Endometrial microvascular endothelial cells (primary cell): Measurements from ENCODE around the gene ZFP64. TPM values are rescaled to one million over a fixed set of nuclear protein-coding genes. Genes with fewer than 3 reads are reported as not detected.

Experiments used
- in situ Hi-C: cut with HindIII; loops from 2 replicates; pipeline ENCODE4 v1.10.0; 2017; ENCODE audit warnings: low sequenced_read_pairs, low pct_unique_long_range_greater_than_20kb; ENCODE audit errors: inconsistent ontology term
- total RNA-seq: library from RNA; depleted of rRNA; stranded (reverse); fragments of >200 nt; gene quantifications from one replicate; pipeline ENCODE4 v1.2.3, GENCODE V29; 2015; ENCODE audit errors: inconsistent ontology term

Gene ZFP64
- total RNA-seq, 1 donor from 2014 or later = 35.7 TPM

DNA sequence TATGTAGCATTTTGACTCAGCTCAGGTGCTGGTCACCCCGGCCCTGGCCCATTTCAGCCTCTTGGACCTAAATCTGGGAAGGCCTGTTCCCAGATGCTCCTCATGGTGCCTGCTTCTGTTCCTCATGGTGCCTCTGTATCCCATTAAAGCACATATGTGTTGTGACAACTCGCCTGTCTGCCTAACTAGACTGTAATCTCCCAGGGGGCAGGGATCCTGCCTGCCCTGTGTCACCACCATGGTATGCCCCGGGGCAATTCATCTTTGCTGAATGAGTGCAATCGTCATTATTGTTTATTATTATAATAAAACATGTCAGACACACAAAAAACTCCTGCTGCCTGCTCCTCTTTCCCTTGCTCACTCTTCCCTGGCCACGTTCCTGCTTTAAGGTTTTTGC, 62.0 kb downstream of the ZFP64 start:
- in situ Hi-C loops = no loop called here

DNA sequence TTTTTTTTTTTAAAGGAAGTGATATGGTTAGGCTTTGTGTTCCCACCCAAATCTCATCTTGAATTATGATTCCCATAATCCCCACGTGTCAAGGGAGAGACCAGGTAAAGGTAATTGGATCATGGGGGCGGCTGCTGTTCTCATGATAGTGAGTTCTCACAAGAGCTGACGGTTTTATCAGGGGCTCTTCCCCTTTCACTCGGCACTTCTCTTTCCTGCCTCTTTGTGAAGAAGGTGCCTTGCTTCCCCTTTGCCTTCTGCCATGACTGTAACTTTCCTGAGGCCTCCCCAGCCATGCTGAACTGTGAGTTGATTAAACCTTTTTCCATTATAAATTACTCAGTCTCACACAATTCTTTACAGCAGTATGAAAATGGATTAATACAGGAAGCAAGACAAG, 64.3 kb downstream of the ZFP64 start:
- in situ Hi-C loops = no loop called here

DNA sequence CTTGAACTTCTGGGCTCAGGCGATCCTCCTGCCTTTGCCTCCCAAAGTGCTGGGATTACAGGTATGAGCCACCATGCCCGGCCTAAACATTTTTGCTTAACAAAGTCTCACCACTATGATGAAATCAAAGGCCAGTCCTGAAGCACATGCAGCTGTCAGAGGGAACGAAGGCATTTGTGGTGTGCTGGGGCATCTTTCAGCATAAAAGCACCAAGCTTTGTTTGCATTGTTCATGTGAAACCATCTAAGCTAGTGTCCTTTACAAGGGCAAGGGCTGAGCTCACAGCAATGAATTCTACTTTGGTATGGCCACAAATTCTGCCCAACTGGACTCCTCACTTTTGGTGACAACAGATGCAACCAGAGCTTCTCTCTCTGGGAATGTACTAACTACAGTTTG, 66.8 kb downstream of the ZFP64 start:
- in situ Hi-C loops = no loop called here

DNA sequence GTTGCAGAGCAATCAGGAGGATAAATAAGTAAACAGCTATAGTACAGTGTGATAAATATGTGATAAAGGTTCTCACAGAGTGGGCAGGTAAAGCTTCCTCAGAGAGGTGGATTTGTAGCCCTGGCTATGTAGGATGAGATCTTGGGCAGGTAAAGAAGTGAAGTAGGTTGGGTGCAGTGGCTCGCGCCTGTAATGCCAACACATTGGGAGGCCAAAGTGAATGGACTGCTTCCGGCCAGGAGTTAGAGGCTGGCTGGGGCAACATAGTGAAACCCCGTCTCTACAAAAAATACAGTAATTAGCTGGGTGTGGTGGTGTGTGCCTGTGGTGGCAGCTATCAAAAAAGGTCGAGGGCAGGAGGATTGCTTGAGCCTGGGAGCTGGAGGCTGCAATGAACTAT, 72.9 kb downstream of the ZFP64 start:
- in situ Hi-C loops = no loop called here

DNA sequence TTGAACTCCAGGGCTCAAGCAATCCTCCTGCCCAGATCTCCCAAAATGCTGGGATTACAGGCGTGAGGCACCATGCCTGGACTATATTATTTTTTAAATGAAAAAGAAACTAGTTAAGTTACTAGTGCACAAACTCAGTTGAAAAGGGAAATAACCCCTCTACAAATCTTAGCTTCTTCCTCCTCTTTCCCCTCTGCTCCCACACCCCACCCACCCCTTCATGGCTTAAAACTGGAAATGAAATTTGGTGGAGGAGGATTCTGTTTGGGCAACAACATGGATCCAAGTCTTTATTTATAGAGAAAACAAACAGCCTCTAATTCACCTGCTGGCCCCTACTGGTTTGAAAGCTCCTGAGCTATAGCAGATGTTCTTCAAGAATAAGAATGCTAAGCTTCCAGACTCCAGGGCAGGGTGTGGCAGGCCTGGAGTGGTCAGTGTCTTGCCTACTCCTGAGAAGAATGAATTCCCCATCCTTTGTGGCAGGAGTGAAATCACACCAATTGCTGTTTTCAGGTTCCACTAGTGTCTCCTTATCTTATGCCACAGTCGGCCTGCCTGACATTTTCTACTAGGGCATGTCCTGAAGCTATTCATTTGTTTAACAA, 73.5 kb downstream of the ZFP64 start:
- in situ Hi-C loops = no loop called here

DNA sequence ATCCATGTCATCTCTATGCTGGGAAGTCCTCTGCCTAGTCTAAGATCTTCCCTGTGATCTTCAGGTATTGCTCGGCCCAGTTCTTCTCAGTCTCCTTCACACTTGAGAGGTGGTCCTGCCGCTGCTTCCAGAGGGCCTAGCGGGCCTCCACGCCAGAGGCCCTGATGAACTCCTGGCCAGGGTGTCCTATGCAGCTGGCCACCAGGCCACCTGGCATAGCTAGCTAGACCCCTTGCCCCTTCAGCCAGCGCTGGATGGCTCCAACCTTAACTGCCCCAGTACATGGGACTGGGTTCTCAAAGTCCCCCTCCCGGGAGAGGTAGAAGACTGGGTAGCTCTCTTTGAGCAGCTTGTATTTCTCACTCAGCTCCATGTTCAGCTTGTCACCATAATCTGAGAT, 81.1 kb downstream of the ZFP64 start:
- in situ Hi-C loops = no loop called here

DNA sequence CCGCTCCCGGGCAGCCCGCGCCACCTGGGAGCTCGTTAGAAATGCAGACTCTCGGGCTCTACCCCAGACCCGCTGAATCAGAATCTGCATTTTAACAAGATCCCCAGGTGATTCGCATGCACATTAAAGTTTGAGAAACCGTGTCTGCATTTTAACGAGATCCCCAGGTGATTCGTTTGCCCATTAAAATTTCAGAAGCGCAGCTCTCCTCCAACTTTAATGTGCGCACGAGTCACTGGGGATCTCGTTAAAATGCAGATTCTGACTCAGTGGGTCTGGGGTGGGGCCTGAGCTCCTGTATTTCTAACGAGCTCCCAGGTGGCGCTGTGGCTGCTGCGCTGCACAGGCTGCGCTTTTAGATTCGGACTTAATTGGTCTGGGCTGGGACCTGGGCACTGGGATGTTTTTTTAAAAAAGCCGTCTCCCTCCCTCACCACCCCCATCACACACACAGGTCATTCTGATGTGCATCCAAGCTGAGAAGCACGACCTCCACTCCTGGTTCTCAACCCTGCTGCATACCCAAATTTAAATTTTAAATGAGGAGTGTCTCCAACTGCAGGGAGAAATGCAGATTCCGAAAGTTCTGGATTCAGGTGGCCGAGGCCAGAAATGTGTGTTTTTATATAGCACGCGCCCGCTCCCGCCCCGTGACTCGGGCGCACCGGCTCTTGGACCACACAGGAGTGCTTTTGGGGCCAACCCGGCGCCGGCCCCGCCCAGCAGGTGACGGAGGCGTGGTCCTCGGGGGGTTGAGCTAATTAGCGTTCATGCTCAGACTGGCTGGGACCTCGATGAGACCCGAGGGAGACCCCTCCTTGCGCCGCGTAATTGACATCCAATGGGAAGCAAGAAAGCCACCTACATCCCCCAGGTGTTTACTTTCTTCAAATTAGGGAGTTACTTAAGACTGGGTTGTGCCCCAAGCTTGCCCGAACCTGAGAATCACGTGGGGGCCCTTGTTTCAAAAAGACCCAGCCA, 85.8 kb downstream of the ZFP64 start:
- in situ Hi-C loops = no loop called here

DNA sequence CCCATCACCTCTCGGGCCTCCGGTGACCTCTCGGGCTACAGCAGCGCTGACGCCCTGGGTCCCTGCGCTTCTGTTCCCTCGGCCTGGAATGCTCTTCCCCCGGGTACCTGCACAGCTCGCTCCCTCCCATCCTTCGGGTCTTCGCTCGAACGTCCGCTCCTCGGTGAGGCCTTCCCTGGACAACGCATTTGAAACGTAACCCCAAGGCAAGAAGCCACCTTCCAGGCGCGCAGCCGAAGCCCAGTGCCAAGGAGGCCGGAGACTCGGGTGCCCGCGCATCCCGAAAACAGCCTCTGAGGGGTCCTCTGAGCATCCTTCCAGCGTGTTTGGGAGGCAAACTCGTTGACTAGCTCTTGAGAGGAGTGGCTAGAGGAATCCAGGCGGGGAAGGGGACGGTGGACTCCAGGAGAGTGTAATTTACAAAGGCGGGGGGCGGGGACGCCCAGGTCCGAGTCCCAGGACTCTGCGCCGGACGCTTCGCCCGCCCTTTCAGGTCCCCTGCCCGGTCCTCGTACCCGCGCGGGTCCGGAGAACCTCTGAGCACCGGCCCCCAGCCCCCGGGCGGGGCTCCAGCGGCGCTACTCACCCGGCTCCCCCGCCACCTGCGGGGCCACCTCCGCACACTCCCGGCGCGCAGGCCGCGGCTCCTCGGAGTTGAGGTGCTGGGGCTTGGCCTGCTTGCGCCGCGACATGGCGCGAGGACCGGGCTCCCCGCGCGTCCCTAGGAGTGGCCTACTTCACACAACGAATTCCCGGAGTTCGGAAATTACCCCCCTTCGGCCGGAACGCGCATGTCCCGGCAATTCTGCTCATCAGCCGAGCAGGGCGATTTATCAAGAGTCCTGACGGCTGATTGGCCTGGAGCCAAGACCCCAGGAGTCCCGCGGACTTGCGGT, 86.8 kb downstream of the ZFP64 start:
- in situ Hi-C loops = no loop called here

DNA sequence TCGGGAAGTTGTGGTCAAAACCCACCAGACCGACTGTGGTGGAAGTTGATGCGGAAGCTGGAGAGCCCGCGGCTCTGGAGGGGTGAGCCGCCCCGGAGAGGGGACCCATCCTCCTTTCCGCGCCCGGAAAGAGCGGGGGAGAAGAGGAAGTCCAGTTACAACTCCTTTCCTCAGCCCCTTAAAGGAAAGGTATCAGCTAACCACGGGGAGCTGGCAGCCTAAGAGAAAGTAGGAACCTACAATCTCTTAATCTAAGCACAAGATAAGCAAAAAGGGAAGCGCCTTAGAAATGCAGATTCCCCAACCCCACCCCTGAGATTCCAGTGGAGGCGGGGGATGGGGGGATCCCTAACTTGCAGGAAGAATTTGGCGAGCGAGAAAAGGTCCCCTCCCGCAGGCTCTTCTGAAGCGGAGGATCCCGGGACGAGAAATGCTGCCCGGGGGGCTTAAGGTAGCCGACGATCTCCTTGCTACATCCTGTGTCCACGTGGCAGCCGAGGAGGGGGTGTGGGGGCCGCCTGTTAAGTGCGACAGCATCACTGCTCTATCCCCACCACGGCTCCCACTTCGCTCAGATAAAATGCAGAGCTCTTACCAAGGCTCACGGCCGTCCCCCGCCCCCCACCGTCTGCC, 87.5 kb downstream of the ZFP64 start:
- in situ Hi-C loops = no loop called here

DNA sequence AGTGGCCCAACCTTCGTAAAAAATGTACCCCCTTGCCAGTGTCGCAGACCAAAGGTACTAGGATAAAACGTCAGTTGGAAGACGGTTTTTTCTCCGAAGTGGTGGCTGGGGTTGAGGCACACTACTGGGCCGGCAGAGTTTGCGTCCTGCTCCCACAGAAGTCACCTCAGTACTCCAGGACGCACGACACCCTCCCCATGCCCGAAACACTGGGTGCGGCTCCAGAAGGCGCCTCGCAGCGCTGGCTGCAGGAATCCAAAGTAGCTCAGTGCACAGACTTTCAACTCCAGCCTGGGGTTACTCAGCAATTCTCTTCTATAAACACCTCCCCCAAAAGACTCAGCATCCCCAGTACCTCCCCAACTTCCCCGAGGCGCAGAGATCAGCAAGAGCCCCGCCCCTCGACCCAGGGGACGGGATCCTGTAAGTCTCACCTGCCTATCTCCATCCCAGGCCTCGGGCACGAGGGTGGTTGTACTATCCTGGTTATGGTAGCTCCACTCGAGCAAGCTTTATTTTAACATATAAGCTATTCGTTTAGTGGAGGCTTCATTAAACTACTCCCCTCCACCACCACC, 88.2 kb downstream of the ZFP64 start:
- in situ Hi-C loops = no loop called here

DNA sequence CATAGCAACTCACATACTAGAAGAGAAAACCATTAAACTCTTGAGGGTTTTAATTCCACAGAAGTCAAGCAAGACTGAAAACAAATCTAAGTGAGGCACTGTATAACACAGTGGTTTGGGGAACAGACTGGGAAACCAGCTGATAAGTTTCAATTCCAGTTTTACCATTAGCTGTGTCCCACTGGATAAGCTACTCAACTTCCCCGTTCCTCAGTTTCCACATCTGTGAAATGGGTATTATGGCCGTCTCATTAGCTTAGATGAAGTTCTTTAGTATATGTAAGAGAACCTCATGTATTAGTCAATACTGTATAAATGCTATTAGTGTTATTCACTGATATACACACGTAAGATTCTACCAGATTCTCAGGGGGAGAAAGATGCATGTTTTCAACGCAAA, 89.0 kb downstream of the ZFP64 start:
- in situ Hi-C loops = no loop called here

DNA sequence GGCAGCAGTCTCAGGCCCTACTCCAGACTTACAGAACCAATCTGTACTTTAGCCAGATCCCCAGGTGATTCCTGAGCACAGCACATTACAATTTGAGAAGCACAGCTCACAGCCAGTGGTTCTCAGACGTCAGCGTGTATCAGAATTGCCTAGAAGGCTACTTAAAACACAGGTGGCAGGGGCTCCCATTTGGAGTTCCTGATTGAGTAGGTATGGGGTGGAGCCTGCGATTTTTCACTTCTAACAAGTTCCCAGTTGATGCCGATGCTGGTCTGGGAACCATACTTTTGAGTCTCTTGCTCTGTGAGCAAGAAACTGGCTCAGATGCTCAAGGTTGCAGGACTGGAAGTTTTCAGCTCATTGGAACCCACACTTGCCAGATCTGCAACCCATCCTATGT, 89.5 kb downstream of the ZFP64 start:
- in situ Hi-C loops = no loop called here
